ENCODE data around the gene RAB11A. TPM values are rescaled to one million over a fixed set of nuclear protein-coding genes. Genes with fewer than 3 reads are reported as not detected.

RAB11A gene
- polyA plus RNA-seq, 2 of the 4 experiments (the other 2 are of a cell fraction) = 316 to 551 TPM

- FAIRE-seq = no peak
- CTCF ChIA-PET = interaction anchor here (1.2 to 3.2 kb wide), 4 partner anchors 9 to 269 kb away, joined by 3 to 12 read pairs (median 4); no protein-coding TSS in a partner anchor
These were observed 38.4 kb downstream of the RAB11A start for GRCh38 chr15:65907661-65908060.

More at GRCh38 chr15:65907661-65908060, 38.4 kb downstream of the RAB11A start:
- ATAC-seq (no peak), DNase-seq (ENCODE audit: low read depth in 1 of 2, low spot score in 1 of 2) (no peak)
- WGBS (ENCODE audit: missing lambda C conversion rate) = 98% methylated on average over 3 of the region's 3 CpGs
- H3K4me1 ChIP-seq = peaks cover 17% of the 10 kb centered on the region
- TF ChIP-seq, protein P1, sequence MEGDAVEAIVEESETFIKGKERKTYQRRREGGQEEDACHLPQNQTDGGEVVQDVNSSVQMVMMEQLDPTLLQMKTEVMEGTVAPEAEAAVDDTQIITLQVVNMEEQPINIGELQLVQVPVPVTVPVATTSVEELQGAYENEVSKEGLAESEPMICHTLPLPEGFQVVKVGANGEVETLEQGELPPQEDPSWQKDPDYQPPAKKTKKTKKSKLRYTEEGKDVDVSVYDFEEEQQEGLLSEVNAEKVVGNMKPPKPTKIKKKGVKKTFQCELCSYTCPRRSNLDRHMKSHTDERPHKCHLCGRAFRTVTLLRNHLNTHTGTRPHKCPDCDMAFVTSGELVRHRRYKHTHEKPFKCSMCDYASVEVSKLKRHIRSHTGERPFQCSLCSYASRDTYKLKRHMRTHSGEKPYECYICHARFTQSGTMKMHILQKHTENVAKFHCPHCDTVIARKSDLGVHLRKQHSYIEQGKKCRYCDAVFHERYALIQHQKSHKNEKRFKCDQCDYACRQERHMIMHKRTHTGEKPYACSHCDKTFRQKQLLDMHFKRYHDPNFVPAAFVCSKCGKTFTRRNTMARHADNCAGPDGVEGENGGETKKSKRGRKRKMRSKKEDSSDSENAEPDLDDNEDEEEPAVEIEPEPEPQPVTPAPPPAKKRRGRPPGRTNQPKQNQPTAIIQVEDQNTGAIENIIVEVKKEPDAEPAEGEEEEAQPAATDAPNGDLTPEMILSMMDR (IDR thresholded peaks at IDR 0.05) = no peak
- TF ChIP-seq HOXB5 (CRISPR knock-in tag; IDR thresholded peaks at IDR 0.05) = no peak
- TF ChIP-seq TFCP2L1 (CRISPR knock-in tag; IDR thresholded peaks at IDR 0.05) = no peak
- TF ChIP-seq ATOH8 (CRISPR knock-in tag; IDR thresholded peaks at IDR 0.05; ENCODE audit: low read depth) = no peak
- TF ChIP-seq SREBF2 (IDR thresholded peaks at IDR 0.05) = no peak
- TF ChIP-seq HEYL (CRISPR knock-in tag; IDR thresholded peaks at IDR 0.05) = no peak
- no peak for TF ChIP-seq RFX5 (IDR thresholded peaks at IDR 0.05)
- no peak for TF ChIP-seq FOSB (CRISPR knock-in tag; IDR thresholded peaks at IDR 0.05)
- TF ChIP-seq FOSL2 (IDR thresholded peaks at IDR 0.05) = no peak
- no peak for TF ChIP-seq FOSL2 (CRISPR knock-in tag; IDR thresholded peaks at IDR 0.05)
- no peak for TF ChIP-seq RCOR1 (IDR thresholded peaks at IDR 0.05; ENCODE audit: low read depth, low read length)
- TF ChIP-seq HES2 (IDR thresholded peaks at IDR 0.05) = no peak
- no peak for TF ChIP-seq POLR2A (IDR thresholded peaks at IDR 0.05; ENCODE audit: low read length)
- no peak for TF ChIP-seq PBX3 (IDR thresholded peaks at IDR 0.05)
- TF ChIP-seq, protein P2, sequence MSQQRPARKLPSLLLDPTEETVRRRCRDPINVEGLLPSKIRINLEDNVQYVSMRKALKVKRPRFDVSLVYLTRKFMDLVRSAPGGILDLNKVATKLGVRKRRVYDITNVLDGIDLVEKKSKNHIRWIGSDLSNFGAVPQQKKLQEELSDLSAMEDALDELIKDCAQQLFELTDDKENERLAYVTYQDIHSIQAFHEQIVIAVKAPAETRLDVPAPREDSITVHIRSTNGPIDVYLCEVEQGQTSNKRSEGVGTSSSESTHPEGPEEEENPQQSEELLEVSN (IDR thresholded peaks at IDR 0.05; ENCODE audit: borderline replicate concordance, low read depth) = no peak
- TF ChIP-seq KDM1A (IDR thresholded peaks at IDR 0.05; ENCODE audit: low read depth) = no peak
- TF ChIP-seq CBX8 (IDR thresholded peaks at IDR 0.05) = no peak
- no peak for TF ChIP-seq ELK1 (IDR thresholded peaks at IDR 0.05; ENCODE audit: low read depth, low read length)
- no peak for TF ChIP-seq HMGXB4 (CRISPR knock-in tag; IDR thresholded peaks at IDR 0.05; ENCODE audit: borderline replicate concordance)
- TF ChIP-seq HDAC2 (IDR thresholded peaks at IDR 0.05) = no peak
- TF ChIP-seq MYC (IDR thresholded peaks at IDR 0.05; ENCODE audit: borderline replicate concordance, low read length) = no peak
- no peak overlapping the region for H3K27ac ChIP-seq
- no peak overlapping the region for H3K4me3 ChIP-seq
- H3K9me3 ChIP-seq = no peaks in the 10 kb centered on the region
- POLR2A ChIA-PET = no interaction called here
- H3K4me2 ChIP-seq = no peak overlapping the region

All from A549 (cell line).